Islet of Langerhans (tissue), 1 donor: ENCODE results near the gene DNPEP.

ENCODE experiments used
- FAIRE-seq: peaks from one replicate; lab custom pipeline; 2011; peaks lifted over from hg19 to GRCh38; lab: Jason Lieb, UNC

The DNPEP gene

DNA sequence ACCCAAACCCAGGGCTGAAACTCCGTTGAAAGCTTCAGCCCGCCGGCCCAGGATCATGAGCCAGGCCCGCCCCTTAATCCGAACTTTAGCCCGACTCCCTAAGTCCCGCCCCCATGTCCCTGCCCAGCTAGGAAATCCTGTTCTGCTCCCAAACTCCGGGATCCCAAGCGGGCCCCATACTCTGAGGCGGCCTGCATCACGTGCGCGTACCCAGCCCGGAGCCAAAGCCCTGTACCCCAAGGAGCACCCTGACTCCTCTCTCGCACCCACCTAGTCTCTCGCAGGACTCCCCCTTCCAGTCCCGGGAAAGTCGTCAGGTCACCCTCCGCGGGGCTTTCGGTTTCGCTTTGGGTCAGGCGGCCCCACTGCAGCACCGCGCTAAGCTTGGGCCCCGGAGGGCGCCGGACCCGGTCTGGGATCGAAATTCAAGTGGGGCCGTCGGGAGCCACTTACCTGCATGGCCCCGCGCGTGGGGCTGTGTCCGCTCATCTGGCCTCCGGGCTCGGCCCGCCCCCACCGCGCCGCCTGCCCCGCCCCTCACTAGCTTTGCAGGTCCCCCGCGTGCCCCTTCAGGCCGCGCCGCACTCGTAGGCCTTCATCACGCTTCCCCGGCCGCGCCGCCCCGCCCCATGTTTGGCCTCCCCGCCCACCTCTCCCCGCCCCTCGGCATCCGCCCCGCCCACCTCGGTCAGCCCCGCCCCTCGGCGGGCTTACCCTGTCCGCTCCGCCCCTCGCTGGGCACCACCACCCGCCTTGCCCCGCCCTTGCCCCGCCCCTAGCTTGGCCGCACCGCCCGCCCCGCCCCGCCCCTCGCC is at the start of gene DNPEP:
Gene DNPEP, minus strand, starts transcription at position 607 of the 815 bp plus-strand sequence. Its CDS starts 118 bp downstream, at position 489.
- FAIRE-seq: no peak

DNA sequence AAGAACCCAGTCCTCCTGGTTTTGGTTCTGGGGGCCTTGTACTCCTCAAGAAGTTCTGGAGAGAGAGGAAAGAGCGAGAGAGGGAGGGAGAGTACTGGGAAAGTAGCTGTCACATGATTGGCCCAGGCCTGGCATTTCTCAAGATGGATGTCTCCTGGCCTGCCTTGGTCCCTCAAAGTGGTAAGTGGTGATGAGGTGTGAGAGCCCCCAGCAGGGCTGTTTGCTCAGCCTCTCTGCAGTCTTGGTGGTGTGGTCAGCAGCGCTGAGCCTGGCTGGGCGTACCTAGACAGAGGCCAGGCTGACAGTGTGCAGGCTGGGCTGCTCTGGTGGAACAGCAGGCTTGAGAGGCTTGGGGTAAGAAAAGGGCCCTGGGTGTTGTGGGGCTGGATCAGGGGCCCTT is 49.4 kb upstream of the DNPEP start:
- no peak for FAIRE-seq

DNA sequence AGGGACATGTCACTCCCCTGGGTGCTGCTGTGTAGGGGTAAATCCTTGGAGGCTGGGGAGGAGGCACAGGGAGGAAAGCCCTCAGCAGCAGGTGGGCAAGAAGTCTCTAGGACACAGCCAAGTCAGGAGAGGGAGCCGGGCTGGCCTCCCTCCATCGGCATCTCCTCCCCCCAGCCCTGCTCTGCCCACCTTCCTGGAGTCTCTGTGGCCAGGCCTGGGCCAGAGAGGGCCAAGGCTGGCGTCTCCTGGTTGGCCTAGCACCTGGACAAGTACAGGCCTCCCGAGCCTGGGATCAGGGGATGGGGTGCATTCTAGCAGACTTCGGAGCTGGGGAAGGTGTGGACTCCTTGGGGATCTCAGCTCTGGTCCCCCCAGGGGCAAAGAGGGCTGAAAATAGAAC is 48.8 kb upstream of the DNPEP start:
- no peak for FAIRE-seq

DNA sequence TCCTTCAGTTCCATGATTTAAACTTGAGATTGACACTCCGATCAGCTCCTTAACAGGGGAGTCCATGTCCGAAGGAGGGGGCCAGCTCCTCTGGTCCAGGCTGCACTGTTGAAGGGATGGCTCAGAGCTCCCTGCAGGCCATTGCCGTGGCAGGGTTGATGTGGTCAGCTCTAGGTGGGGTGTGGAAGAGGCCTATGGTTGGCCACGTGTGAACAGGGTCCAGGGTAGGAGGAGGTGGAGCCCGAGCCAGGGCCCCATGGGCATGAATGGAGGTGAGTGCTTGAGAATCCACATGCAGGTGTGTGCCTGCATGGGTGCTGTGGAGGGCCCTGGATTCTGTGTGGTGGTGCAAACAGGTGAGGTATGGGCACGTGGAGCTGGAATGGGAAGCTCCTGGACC is 48.0 kb upstream of the DNPEP start:
- no peak for FAIRE-seq

DNA sequence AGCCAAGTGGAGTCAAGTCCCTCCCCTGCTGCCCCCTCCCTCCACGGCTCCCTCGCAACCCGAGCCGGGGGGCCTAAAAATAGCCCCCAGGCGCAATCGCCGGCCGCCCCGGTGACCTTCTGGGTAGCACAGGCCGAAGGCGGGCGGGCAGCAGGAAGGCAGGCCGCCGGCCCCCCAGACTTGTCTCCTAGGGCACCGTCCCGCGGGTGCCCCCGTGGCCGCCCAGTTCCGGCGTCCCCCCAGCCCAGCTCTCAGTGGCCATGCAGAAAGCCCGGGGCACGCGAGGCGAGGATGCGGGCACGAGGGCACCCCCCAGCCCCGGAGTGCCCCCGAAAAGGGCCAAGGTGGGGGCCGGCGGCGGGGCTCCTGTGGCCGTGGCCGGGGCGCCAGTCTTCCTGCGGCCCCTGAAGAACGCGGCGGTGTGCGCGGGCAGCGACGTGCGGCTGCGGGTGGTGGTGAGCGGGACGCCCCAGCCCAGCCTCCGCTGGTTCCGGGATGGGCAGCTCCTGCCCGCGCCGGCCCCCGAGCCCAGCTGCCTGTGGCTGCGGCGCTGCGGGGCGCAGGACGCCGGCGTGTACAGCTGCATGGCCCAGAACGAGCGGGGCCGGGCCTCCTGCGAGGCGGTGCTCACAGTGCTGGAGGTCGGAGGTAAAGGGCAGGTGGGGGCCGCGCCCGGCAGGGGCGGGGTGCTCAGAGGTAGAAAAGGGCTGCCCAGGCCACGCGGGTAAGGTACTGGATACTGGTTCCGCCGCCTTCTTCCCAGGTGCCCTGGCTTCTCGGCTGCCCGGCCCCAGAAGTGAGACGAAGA is 47.2 kb upstream of the DNPEP start, which contains the start of gene SPEG:
Gene SPEG, plus strand, starts transcription at position 126 of the 808 bp plus-strand sequence. Its CDS starts 135 bp downstream, at position 261.
- no peak for FAIRE-seq

DNA sequence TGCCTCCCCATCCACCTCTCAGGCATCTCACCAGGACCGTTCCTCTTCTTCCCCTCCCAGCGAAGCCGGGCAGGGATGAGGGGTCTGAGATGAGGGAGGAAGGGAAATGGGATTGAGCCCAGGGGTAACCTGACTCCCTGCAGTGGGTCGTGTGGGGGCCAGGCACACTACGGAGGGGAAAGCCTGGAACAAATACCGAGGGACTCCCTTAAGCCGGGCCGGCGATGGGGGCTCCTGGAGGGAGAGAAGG is 46.7 kb upstream of the DNPEP start:
- no peak for FAIRE-seq

DNA sequence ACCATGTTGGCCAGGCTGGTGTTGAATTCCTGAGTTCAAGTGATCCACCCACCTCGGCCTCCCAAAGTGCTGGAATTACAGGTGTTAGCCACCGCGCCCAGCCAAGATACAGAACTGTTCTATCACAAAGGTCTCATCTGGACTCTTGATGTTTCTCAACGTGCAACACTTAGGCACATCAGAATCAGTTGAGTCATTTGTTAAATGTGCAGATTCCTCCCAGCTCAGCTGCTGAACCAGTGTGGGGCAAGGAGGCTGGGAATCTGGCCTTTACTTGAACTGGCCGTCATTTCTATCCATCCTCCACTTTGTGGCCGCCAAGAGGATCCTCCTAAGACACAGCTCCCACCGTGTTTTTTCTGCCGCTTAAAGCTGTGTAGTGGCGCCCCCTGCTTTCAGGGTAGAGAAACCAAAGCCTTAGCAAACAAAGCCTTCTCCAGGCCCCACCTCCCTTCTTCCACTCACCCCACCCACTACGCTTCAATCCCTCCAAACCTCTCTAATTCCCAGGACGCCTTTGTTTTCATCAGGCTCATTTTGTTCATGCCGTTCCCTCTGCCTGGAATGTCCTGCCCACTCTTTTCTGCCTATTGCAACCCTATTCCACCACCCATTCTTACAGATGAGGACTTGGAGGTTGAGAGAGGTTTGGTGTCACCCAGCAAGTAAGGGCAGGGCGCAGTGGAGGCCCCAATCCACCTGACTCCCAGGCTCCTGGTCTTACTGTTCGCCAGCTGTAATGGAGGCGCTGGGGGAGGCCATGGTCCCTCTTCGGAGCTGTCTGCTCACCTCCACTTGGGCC is 46.2 kb upstream of the DNPEP start:
- FAIRE-seq: no peak

DNA sequence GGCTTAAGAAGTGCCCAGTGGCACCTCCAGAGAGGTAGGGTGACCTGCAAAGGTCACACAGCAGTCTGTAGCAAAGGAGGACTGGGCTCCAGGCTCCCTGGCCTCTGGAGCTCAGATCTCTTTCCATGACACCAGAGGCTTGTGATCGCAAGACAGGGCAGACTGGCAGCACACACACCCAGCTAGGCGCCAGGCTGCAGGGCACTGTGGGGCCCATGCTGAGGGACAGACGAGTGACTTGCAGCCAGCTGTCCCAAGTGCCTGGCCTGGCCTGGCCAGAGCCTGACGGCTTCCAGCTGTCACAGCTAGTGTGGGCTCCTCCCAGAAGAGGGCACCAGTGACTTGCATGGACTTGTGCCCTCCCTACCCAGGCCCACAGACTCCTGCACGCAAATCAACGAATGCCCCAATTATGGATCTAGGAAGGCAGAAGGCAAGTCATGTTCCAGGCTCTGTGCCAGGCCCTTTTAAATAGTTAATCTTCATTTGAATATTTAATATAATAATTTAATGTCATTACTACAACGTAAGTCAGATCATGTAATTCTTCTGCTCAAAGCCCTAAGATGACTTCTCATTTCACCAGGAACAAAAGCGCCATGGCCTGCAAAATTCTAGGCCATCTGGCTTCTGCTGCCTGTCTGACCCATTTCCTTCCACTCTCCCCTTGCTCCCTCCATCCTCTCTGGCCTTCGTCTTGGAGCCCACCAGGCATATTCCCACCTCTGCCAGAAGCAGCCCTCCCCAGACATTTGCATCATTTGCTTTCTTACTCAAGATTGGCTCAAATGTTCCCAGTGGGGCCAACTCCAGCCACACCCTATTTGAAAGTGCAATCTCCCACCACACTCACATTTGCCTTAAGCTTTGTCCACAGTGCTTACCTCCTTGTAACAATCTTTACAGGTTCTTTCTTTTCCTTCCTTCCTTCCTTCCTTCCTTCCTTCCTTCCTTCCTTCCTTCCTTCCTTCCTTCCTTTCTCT is 43.2 kb upstream of the DNPEP start:
- FAIRE-seq: no peak

DNA sequence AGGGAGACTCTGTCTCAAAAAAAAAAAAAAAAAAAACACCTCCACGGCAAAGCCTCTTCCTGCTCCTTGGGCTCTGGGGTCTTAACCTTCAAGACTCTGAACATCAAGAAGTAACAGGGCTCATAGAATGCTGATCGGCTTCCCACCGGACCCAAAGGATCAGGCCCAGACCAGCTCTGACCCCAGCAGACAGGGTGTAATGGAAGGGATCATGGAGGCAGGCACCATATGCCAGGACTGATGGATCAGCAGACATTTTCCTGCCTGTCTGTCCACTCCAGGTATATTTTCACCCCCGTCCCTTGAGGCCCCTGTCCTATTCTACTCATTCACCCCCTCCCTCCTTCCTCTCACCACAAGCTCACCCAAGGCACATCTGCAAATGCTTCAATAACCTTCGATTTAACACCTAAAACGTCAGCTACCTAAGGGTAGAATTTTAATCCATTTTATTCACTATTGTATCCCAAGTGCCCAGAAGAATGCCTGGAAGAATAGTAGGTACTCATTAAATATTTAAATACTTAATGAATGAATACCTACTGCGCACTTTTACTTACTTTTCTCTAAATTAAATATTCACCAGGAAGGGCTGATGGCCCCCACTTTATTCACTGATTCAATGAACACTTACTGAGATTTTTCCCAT is 42.4 kb upstream of the DNPEP start:
- no peak for FAIRE-seq

DNA sequence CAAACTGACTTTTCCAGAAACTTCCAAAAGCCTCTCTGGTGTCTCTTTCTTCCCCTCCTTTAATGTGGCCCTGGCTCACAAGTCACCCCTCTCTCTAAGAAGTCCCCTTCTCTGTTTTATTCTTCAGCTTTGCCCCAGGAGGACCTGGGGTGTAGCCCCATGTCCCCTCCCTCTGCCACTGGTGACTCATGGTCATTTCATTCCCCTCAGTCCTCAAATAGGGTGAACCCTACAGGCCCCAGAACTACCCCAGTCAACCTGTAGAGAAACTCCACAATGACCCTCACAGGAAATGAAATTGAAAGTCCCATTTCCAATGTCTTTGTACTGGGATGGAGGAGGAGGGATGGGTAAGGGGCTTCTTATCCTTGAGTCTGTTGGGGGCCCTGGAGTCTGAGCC is 40.8 kb upstream of the DNPEP start:
- no peak for FAIRE-seq

DNA sequence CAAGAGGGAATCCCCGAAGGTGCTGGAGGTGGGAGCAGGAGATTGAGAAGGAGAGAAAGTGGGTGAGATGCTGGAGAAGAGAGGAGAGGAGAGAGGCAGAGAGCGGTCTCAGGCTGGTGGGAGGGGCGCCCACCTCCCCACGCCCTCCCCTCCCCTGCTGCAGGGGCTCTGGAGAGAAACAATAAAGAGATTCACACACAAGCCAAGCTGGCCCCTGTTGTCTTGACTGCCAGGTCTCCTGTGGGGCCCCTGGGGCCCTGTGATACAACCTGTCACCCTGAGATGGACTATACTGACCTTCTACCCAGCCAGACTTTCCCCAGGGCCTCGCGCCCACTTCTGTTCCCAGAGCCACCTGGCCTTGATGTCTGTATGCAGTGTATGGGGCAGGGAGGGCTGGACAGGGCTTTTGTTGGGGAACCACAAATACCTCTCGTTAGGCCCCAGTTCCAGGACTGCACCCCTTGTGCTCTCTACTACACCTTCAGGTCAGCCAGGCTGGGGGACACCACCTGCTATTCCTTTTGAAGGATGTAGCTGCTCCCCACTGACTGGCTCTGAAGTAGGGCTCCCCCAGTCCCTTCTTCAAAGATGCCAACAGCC is 38.9 kb upstream of the DNPEP start:
- no peak for FAIRE-seq

DNA sequence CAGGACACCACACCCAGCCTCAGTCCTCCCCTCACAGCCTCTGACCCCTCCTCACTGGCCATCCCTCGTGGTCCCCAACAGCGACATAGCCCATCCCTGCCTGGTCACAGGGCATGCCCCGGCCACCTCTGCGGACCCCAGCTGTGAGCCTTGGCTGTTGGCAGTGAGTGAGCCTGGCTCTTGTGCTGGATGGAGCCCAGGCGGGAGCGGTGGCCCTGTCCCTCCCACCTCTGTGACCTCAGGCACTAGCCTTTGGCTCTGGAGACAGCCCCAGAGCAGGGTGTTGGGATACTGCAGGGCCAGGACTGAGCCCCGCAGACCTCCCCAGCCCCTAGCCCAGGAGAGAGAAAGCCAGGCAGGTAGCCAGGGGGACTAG is 38.3 kb upstream of the DNPEP start:
- no peak for FAIRE-seq

DNA sequence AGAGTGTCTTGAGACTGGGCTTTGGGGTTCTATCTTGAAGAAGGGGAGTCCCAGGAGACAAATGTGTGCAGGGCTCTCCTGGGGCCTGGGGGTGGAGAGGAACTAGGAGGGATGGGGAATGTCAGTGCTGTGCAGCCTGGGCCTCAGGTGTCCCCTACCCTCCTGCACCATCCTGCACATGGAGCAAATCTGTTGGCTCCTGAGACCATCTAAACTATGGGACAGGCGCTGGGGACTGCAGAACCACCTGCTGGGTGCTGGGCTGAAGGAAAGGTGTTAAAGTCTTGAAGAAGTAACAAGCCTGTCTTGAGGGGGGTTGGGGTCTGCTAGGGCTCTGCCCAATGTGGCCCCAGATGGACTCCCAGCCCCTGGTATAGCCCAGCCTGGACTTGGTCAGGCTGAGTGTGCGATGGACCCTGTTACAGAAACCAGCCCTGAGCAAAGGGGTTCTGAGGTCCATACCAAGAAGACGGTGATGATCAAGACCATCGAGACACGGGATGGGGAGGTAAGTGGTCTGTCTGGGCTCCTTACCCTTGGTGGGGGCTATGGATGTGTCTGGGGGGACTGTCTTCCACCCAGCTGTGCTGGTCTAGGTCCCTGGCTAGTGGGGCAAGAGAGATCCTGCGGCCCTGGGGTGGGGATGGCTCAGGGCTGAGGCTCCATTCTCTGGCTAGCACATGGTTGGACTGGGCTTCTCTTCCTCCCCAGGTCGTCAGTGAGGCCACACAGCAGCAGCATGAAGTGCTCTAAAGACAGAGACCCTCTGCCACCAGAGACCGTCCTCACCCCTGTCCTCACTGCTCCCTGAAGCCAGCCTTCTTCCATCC is 37.7 kb upstream of the DNPEP start:
- FAIRE-seq: no peak

DNA sequence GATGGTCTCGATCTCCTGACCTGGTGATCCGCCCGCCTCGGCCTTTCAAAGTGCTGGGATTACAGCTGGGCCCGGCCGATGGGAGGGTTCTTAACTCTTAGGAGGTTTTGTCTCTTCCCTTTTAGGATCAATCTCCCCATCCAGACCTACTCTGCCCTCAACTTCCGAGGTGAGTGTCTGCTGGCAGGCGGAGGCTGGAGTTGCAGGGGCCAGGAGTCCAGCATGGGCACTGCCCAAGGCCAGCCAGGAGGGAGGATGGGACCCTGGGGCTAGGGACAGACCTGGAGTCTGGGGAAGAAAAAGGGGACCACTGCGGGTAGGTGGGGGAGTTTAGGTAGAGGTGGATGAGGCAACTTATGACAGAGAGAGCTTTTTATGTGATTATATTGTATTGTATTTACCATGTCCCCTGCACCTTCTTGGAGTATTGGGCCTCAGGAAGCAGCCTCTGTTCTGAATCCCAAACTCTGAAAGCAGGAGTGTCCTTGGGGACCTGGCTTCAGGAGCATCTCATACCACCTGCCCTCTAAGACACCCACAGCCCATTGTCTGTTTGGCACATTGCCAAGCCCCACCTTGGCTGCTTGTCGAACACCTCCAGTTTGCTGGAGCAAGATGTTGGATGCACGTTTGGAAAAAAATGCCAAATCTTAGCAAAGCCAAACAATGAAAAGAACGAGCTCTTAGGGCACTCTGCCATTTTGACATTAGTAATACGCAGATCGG is 36.1 kb upstream of the DNPEP start:
- FAIRE-seq: no peak

DNA sequence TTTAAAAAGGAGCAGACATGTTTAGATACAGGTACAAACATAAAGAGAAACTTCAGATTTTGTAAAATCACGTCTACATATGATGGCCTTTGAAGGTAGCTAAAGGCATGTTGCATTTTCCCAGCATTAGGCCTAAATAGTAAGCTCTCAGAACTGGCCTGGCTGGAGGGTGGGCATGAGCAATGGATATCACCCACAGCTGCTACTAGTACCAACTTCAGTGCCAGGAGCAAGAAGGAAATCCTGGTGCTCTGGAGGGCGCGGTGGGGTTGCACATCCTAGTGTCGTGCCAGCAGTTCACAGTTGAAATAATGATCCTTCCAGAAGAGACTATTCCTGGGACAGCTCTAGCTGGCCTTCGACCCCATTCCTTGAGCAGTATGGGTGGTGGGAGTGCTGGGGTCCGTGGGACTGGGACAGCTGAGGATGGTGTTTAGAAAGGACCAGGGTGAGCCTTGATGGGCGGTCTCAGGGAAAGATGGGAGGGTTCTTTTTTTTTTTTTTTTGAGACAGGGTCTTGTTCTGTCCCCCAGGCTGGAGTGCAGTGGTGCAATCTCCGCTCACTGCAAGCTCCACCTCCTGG is 35.3 kb upstream of the DNPEP start:
- no peak for FAIRE-seq

DNA sequence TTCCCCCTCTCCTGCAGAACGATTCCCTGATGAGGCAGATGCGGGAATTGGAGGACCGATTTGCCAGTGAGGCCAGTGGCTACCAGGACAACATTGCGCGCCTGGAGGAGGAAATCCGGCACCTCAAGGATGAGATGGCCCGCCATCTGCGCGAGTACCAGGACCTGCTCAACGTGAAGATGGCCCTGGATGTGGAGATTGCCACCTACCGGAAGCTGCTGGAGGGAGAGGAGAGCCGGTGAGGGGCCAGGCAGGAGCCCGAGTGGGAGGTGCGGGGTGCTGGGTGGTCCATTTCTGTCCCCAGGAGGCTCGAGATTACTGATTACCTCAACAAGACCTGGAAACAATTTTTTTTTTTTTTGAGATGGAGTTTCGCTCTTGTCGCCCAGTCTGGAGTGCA is 33.6 kb upstream of the DNPEP start:
- FAIRE-seq: no peak

DNA sequence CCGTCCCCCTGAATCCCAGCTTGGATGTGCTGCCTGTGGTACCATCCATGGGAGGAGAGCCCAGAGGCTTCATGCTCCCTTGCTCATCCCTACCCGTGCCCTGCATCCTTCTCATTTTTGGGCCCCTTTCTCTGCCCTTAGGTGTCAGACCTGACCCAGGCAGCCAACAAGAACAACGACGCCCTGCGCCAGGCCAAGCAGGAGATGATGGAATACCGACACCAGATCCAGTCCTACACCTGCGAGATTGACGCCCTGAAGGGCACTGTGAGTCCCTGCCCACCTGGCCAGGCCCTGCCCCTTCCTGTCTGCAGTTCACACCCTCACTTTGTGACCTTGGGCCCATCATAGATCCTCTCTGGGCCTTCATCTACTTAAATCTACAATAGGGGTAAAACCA is 33.0 kb upstream of the DNPEP start:
- FAIRE-seq: no peak

DNA sequence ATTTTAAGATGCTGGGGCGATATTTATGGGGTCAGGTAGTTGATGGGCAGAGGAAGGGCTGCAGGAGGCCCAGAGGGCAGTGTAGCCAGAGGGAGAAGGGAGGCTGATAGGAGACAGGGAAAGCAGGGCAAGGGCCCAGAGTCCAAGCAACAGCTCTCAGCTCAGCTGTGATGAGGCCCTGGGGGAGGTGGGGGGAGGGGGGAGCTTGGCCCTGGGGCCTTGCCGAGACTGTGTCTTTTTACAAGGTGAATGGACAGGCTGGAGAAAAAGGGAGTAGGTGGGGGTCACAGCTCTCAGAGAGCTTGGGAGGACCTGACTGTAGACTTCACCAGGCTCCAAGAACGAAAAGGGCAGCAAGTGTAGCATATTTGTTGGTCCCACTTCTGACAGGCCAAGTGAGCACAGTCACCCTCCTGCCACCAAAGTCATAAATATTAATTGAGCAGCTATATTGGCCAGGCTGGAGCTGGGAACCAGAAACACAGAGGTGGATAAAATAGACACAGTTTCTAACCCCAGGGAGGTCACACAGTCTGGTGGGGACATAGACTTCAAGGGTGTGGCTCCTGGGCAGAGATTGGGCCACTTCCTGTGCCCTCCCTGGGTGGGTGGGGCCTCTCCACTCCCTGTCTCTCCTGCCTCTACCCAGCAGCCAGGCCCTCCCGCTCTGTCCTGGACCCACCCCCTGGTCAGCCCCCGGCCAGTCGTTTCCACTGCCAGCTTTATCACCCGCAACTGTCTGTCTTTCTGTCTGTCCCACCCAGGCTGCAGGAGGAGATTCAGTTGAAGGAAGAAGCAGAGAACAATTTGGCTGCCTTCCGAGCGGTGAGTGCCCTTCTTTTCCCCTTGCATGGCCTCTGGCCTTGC is 31.9 kb upstream of the DNPEP start:
- FAIRE-seq: no peak
